Spinal cord (tissue), 10 donors: ENCODE measurements around the gene BAZ1B. TPM values are rescaled to one million over a fixed set of nuclear protein-coding genes. Genes with fewer than 3 reads are reported as not detected.

ENCODE experiments used
- DNase-seq, 6 donors: peaks; one replicate each; pipeline versions ENCODE4 v3.0.0 to v3.0.0-alpha.2; 2013 to 2015; ENCODE audit warnings: low spot score in 6 of 6, low read depth in 4 of 6
- H3K27ac ChIP-seq: one replicate; pipeline ENCODE4 v1.5.1; 2013; ENCODE audit warnings: low read depth, low read length, control low read depth
- H3K27me3 ChIP-seq: one replicate; pipeline ENCODE4 v1.6.1; 2013; ENCODE audit warnings: low read length; ENCODE audit not compliant: control insufficient read depth, insufficient read depth
- H3K36me3 ChIP-seq: one replicate; pipeline ENCODE4 v1.6.1; 2013; ENCODE audit warnings: low read length; ENCODE audit not compliant: control insufficient read depth, insufficient read depth
- H3K4me1 ChIP-seq: one replicate; pipeline ENCODE4 v1.6.1; 2013; ENCODE audit warnings: low read length; ENCODE audit not compliant: control insufficient read depth, insufficient read depth
- H3K4me3 ChIP-seq: one replicate; pipeline ENCODE4 v1.5.1; 2013; ENCODE audit warnings: low read depth, low read length, control low read depth
- H3K9me3 ChIP-seq: one replicate; pipeline ENCODE4 v1.6.1; 2013; ENCODE audit warnings: low read length; ENCODE audit not compliant: control insufficient read depth, insufficient read depth
- WGBS: methylation state at CpG from one replicate; pipeline ENCODE4 v1.1.5; 2013; ENCODE audit warnings: missing lambda C conversion rate; ENCODE audit not compliant: insufficient coverage; 5-methylcytosine and 5-hydroxymethylcytosine counted together
- polyA plus RNA-seq, 2 donors: library from polyadenylated mRNA; unstranded; fragments of 120-200 nt; gene quantifications; one replicate each; pipeline ENCODE4 v1.2.1, GENCODE V29; 2013; ENCODE audit not compliant: insufficient read length in 2 of 2
- small RNA-seq: library from RNA; depleted of rRNA; stranded (forward); fragments of <200 nt; gene quantifications from one replicate; pipeline ENCODE3, GENCODE V24; 2014; ENCODE audit warnings: low replicate concordance
- total RNA-seq, 2 donors: library from RNA; depleted of rRNA in 1 of 2; stranded (reverse); fragments of 120-200 nt in 1 of 2; fragments of >200 nt in 1 of 2; gene quantifications; one replicate each; pipeline versions ENCODE4 v1.2.3 to v1.2.4, GENCODE V29; 2013 to 2014
- donor health status: healthy.

The BAZ1B gene
- total and polyA plus RNA-seq, 4 donors = 42.8 to 63.9 (median 50.1) TPM

DNA sequence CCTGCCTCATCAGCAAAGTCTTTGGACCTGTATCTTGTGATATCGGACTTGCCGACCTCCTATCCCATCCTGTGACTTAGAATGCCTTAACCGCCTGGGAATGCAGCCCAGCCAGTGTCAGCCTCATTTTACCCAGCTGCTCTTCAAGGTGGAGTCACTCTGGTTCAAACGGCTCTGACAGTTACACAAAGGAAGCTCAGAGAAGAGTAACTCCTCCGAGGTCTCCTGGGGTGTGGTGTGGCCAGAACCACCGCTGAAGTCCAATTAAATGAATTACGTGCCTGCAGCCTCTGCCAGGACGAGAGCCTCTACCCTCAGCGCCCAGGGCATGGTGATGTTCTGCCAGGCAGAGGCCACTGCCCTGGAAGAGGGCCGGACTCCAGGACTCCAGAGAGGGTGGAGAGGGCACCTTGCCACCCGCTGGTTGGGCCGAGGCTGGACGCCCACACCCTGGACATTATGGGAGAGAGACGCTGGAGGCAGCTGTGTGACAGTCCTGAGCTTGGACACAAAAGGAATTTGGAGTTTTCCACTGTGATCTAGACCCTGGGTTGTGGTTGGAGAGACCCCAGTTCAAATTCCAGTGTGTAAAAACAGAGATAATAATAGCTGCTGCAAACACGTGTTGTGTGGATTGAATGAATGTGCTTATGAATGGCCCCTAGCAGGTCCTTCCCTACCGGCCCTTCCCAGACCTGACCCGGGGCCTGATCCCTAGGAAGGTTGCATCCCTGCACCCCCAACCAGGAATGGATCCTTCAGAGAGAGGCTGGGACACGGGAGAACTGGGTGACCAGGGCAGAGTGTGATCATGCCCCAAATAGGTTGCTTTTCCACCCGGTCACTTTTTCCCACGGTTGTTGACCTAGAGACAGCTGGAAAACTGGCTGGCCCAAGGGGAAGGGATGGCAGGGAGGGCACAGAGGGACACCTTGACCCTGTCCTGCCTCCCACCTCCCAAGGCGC is 126.3 kb downstream of the BAZ1B start:
- H3K27ac ChIP-seq = no peak overlapping the region
- no peaks in the 10 kb centered on the region for H3K9me3 ChIP-seq
- H3K4me3 ChIP-seq = no peak overlapping the region
- no peaks in the 10 kb centered on the region for H3K27me3 ChIP-seq
- H3K36me3 ChIP-seq = no peaks in the 10 kb centered on the region
- H3K4me1 ChIP-seq = peaks cover 18% of the 10 kb centered on the region
- no peak for DNase-seq
- WGBS = 65% methylated on average over 20 of the region's 21 CpGs

DNA sequence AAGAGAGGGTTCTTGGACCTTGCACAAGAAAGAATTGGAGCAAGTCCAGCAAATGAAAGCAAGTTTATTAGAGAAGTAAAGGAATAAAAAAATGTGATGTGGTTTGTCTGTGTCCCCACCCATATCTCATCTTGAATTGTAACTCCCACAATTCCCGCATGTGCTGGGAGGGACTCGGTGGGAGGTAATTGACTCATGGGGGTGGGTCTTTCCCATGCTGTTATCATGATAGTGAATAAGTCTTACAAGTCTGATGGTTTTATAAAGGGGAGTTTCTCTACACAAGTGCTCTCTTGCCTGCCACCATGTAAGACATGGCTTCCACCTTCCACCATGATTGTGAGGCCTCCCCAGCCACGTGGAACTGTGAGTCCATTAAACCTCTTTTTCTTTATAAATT is 127.7 kb downstream of the BAZ1B start:
- WGBS = no CpG with 5 or more reads among the region's 3 CpGs
- Histone ChIP-seq H3K9me3 (no peaks in the 10 kb centered on the region), H3K27ac (no peak overlapping the region), H3K4me1 (peaks cover 15% of the 10 kb centered on the region), H3K4me3 (no peak overlapping the region), H3K36me3 (no peaks in the 10 kb centered on the region), H3K27me3 (no peaks in the 10 kb centered on the region)
- DNase-seq = no peak

DNA sequence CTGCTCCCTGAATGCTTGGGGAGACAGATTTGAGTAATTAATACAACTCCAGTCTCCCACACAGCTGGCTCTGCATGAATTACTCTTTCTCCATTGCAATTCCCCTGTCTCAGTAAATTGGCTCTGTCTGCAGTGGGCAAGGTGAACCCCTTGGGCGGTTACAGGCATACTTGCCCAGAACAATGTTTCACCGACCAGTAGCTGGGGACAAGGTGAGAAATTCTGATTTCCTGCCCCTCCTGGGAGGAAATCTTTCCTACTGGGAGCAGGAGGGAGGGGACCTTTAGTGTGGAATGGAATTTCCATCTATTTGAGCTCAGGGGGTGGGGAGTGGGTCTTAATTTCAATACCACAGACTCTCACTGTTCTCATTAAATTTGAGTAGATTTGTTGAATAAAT is 130.7 kb downstream of the BAZ1B start:
- H3K27me3 ChIP-seq = no peaks in the 10 kb centered on the region
- no peak for DNase-seq
- WGBS = 58% methylated on average over 2 of the region's 2 CpGs
- peaks cover 4% of the 10 kb centered on the region for H3K9me3 ChIP-seq
- no peaks in the 10 kb centered on the region for H3K4me1 ChIP-seq
- no peak overlapping the region for H3K27ac ChIP-seq
- H3K36me3 ChIP-seq = no peaks in the 10 kb centered on the region
- H3K4me3 ChIP-seq = no peak overlapping the region

Small RNAs within 50 kb of the gene (small RNA-seq; reads per million reads assigned to genes)
- gene RF00019 = not detected
- gene RNU6-1198P = not detected

Other genes starting within 250 kb of the BAZ1B start
- gene NSUN5, start 213.5 kb downstream of the BAZ1B start, total RNA-seq = 10 to 100 TPM; 13.2 to 19.3 TPM
- gene NSUN5, start 213.5 kb downstream of the BAZ1B start, polyA plus RNA-seq = 10 to 100 TPM; 28.8 to 33.6 TPM
- gene TRIM50, start 194.2 kb downstream of the BAZ1B start, total RNA-seq = under 1 TPM in 1 of 2 donors, not detected in 1; 0.22 TPM
- gene TRIM50, start 194.2 kb downstream of the BAZ1B start, polyA plus RNA-seq = under 1 TPM; 0.16 to 0.92 TPM
- gene FKBP6, start 194.1 kb downstream of the BAZ1B start, total RNA-seq = under 1 TPM in 1 of 2 donors, not detected in 1; 0.11 TPM
- gene FKBP6, start 194.1 kb downstream of the BAZ1B start, polyA plus RNA-seq = under 1 TPM; 0.17 to 0.39 TPM
- gene FZD9, start 88.5 kb downstream of the BAZ1B start, total RNA-seq = 1 to 10 TPM; 2.8 to 4.9 TPM
- 1 to 10 TPM; 5.4 to 5.8 TPM for gene FZD9, start 88.5 kb downstream of the BAZ1B start, polyA plus RNA-seq
- 10 to 100 TPM in 1 of 2 donors, 1 to 10 TPM in 1; 8.2 to 11.3 TPM for gene BCL7B, start 35.4 kb upstream of the BAZ1B start, total RNA-seq
- 10 to 100 TPM; 41.5 to 42.5 TPM for gene BCL7B, start 35.4 kb upstream of the BAZ1B start, polyA plus RNA-seq
- gene TBL2, start 56.3 kb upstream of the BAZ1B start, total RNA-seq = 10 to 100 TPM; 45.2 to 50.3 TPM
- gene TBL2, start 56.3 kb upstream of the BAZ1B start, polyA plus RNA-seq = 10 to 100 TPM; 32.3 to 36.8 TPM
- 1 to 10 TPM in 1 of 2 donors, under 1 TPM in 1; 0.55 to 1.5 TPM for gene MLXIPL, start 102.2 kb upstream of the BAZ1B start, total RNA-seq
- gene MLXIPL, start 102.2 kb upstream of the BAZ1B start, polyA plus RNA-seq = 1 to 10 TPM; 2.9 to 4.4 TPM
- gene VPS37D, start 145.5 kb upstream of the BAZ1B start, total RNA-seq = 10 to 100 TPM in 1 of 2 donors, 1 to 10 TPM in 1; 8.9 to 13.6 TPM
- 10 to 100 TPM; 28.3 to 29.2 TPM for gene VPS37D, start 145.5 kb upstream of the BAZ1B start, polyA plus RNA-seq
- 1 to 10 TPM; 3.5 to 6.6 TPM for gene DNAJC30, start 161.2 kb upstream of the BAZ1B start, total RNA-seq
- gene DNAJC30, start 161.2 kb upstream of the BAZ1B start, polyA plus RNA-seq = 10 to 100 TPM; 13.2 to 13.5 TPM
- 10 to 100 TPM; 24.6 to 37.5 TPM for gene BUD23, start 161.3 kb upstream of the BAZ1B start, total RNA-seq
- gene BUD23, start 161.3 kb upstream of the BAZ1B start, polyA plus RNA-seq = 100 to 1,000 TPM in 1 of 2 donors, 10 to 100 TPM in 1; 74.1 to 107 TPM
- 10 to 100 TPM; 15.6 to 25.8 TPM for gene STX1A, start 197.4 kb upstream of the BAZ1B start, total RNA-seq
- 10 to 100 TPM; 57.4 to 65.9 TPM for gene STX1A, start 197.4 kb upstream of the BAZ1B start, polyA plus RNA-seq
- 10 to 100 TPM in 1 of 2 donors, 1 to 10 TPM in 1; 9.9 to 22.3 TPM for gene ABHD11, start 216.5 kb upstream of the BAZ1B start, total RNA-seq
- 10 to 100 TPM; 15.1 to 16.4 TPM for gene ABHD11, start 216.5 kb upstream of the BAZ1B start, polyA plus RNA-seq
- 1 to 10 TPM in 1 of 2 donors, not detected in 1; 3.9 TPM for gene CLDN3, start 248.0 kb upstream of the BAZ1B start, total RNA-seq
- under 1 TPM; 0.67 to 0.81 TPM for gene CLDN3, start 248.0 kb upstream of the BAZ1B start, polyA plus RNA-seq